Mesothelial cell of epicardium (in vitro differentiated cells): ENCODE results near the gene ARF3. TPM values are rescaled to one million over a fixed set of nuclear protein-coding genes. Genes with fewer than 3 reads are reported as not detected.

Source experiments
- DNase-seq, 2 experiments: peaks; one replicate each; pipeline ENCODE4 v3.0.0; 2021; ENCODE audit warnings: low spot score in 2 of 2; ENCODE audit not compliant: unreplicated experiment in 2 of 2
- H3K27ac Mint-ChIP-seq: 2 replicates; pipeline ENCODE4 v1.8.0; 2021; ENCODE audit warnings: mixed read lengths
- H3K27me3 Mint-ChIP-seq: 2 replicates; pipeline ENCODE4 v1.8.0; 2021; ENCODE audit warnings: low read depth, mixed read lengths
- H3K36me3 Mint-ChIP-seq: 2 replicates; pipeline ENCODE4 v1.8.0; 2021; ENCODE audit warnings: mixed read lengths
- H3K4me1 Mint-ChIP-seq: 2 replicates; pipeline ENCODE4 v1.8.0; 2021; ENCODE audit warnings: mixed read lengths
- H3K4me3 Mint-ChIP-seq: 2 replicates; pipeline ENCODE4 v1.8.0; 2021; ENCODE audit warnings: mild to moderate bottlenecking, moderate library complexity, mixed read lengths
- H3K9me3 Mint-ChIP-seq: 2 replicates; pipeline ENCODE4 v1.8.0; 2021; ENCODE audit warnings: mixed read lengths
- total RNA-seq: library from RNA; stranded (reverse); gene quantifications from 3 replicates; pipeline ENCODE4 v1.2.1, GENCODE V29; 2021
- TF ChIP-seq, protein P1 (sequence below): fragments of 200-600 bp; sonication (generic); IDR thresholded peaks from one replicate; pipeline ENCODE4 v1.5.0; 2021; ENCODE audit warnings: antibody characterized with exemption; ENCODE audit not compliant: unreplicated experiment

Gene ARF3
- total RNA-seq, 1 donor from 2014 or later = 123 TPM

DNA sequence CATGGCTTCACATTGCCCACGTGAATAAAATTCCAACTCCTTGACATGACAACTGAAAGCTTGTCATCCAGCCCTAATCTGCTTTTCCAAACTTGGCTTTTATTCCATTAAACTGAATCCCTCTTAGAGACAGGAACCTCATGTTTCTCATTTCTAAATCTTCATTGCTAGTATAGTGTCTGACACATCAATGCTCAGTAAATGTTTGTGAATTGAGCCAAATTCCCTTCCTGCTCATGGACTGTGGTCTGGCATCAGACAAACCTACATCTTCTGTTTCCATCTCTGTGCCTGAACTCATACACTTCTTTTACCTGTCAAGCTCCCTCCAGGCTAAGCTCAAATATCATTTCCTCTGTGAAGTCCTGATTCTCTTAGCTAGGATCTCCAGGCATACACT, 27.7 kb downstream of the ARF3 start:
- DNase-seq = no peak
- Mint-ChIP-seq H3K27ac (no peak overlapping the region), H3K36me3 (peaks cover 25% of the 10 kb centered on the region), H3K4me1 (peaks cover 4% of the 10 kb centered on the region), H3K4me3 (no peak overlapping the region), H3K9me3 (no peaks in the 10 kb centered on the region), H3K27me3 (no peaks in the 10 kb centered on the region)
- TF ChIP-seq, protein P1, sequence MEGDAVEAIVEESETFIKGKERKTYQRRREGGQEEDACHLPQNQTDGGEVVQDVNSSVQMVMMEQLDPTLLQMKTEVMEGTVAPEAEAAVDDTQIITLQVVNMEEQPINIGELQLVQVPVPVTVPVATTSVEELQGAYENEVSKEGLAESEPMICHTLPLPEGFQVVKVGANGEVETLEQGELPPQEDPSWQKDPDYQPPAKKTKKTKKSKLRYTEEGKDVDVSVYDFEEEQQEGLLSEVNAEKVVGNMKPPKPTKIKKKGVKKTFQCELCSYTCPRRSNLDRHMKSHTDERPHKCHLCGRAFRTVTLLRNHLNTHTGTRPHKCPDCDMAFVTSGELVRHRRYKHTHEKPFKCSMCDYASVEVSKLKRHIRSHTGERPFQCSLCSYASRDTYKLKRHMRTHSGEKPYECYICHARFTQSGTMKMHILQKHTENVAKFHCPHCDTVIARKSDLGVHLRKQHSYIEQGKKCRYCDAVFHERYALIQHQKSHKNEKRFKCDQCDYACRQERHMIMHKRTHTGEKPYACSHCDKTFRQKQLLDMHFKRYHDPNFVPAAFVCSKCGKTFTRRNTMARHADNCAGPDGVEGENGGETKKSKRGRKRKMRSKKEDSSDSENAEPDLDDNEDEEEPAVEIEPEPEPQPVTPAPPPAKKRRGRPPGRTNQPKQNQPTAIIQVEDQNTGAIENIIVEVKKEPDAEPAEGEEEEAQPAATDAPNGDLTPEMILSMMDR = no peak

DNA sequence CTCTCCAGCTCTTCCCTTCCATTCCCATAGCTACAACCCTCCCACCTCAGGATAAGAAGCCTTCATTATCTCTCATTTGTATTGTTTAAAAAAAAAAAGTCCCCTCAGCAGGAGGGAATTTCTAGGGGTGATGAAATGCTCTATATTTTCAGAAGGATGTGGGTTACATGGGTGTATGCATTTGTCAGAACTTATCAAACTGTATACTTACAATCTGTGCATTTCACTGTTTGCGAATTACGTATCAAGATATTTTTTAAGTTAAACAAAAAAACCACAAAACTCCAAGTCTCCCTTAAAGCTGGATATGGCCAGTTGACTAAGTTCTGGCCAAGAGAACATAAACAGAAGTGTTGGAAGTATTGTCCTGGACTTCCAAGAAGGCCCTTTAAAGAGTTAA, 30.0 kb downstream of the ARF3 start:
- Mint-ChIP-seq H3K27me3 (no peaks in the 10 kb centered on the region), H3K9me3 (no peaks in the 10 kb centered on the region), H3K36me3 (peaks cover 25% of the 10 kb centered on the region), H3K4me3 (peak overlapping the region; percentile 46), H3K4me1 (peaks cover 8% of the 10 kb centered on the region), H3K27ac (no peak overlapping the region)
- TF ChIP-seq, protein P1 = no peak
- no peak for DNase-seq

DNA sequence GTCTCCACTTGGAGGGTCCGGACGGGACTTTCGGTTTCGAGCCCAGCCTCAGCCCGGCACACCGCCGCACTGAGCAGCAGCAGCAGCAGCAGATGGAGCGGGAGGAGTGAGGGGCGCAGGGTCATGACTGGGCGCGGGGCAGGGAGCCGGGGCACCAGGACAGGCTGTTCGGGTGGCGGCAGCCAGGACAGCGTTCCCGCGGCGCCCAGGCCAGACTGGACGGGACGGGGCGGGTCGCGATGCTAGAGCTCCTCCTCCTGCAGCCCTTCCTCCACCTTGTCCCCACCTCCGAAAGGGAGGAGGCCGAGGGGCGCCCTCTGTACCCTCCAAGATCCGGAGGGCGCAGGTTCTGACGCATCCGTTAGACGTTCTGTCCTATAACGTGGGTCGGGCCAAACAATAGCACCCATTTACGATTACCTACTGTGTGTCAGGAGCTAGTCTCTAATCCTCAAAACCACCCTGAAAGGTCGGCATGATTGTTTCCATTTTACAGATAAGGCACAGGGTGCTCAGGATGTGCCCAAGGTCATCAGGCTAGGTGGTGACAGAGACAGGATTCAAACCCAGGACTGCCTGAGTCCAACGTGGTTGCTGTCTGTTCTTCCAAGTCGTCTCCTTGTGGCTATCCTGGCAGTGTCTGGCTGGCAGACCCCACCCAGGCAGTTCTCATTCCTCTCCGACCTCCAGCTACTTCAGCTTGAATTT, 31.8 kb downstream of the ARF3 start, which contains the start of gene FKBP11:
Gene FKBP11 (minus strand): TSS at position 189 of the 708 bp plus-strand sequence. CDS start 64 bp downstream, at position 125.
- Mint-ChIP-seq H3K27ac (peak within 1 kb of the TSS; percentile 87), H3K9me3 (no peaks in the 10 kb centered on the region), H3K27me3 (no peaks in the 10 kb centered on the region), H3K4me3 (peak within 1 kb of the TSS; percentile 86), H3K36me3 (peaks cover 21% of the 10 kb centered on the region), H3K4me1 (peaks cover 8% of the 10 kb centered on the region)
- peak; percentile 24 to 41 for DNase-seq
- TF ChIP-seq, protein P1 = no peak

DNA sequence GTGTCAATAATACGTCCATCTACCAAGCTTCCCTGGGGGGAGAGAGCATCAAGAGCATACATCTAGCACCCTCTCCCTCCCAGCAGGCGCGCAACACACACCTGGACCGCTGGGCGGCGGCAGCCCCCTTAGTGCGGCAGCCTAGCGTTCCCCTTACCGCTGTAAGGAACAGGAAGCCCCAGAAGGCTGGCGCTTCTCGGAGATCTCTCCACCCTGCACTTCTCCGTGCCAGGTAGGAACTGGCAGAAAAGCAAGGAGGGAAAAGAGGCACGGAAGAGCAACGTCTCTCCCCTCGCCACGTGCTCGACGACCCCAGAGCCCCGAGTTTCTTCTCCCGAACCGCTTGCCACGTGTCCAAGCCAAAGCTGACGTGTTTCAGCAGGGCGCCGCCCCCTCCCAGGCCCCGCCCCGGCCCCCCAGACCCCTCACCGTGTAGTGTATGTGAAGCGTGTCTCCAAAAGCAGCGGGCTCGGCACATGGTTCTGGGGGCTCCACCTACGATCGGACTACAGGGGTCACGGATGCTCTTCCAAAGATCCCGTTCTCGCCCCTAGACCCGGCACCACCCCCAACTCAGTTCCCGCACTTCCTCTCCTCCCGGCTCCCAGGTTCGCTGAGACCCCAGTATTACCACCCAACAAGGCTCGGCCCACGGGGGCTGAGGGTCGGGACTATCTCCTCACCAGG, 32.5 kb downstream of the ARF3 start:
- peaks cover 8% of the 10 kb centered on the region for H3K4me1 Mint-ChIP-seq
- DNase-seq = peak; percentile 25 to 72
- TF ChIP-seq, protein P1 = peak; percentile 37
- no peaks in the 10 kb centered on the region for H3K27me3 Mint-ChIP-seq
- H3K27ac Mint-ChIP-seq = peak overlapping the region; percentile 87
- no peaks in the 10 kb centered on the region for H3K9me3 Mint-ChIP-seq
- H3K36me3 Mint-ChIP-seq = peaks cover 16% of the 10 kb centered on the region
- peak overlapping the region; percentile 86 for H3K4me3 Mint-ChIP-seq

DNA sequence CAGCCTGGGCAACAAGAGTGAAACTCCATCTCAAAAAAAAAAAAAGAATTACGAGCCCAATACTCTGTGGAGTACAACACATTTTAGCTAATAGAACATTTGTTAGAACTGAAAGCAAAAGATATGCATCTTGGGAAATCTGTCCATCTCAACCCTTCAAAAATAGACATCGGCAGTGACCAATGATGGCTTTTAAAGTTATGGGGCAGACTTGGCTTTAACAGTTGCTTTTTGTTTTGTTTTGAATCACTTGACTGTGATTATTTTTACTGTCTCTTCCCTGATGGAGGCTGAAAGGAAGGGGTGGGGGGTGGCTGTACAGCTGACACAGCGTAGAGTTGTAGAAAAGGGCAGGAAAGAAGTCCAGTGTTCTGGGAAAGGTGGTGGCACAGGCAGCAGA, 34.2 kb downstream of the ARF3 start:
- TF ChIP-seq, protein P1 = no peak
- no peak for DNase-seq
- no peaks in the 10 kb centered on the region for H3K27me3 Mint-ChIP-seq
- no peak overlapping the region for H3K4me3 Mint-ChIP-seq
- H3K27ac Mint-ChIP-seq = peak overlapping the region; percentile 43
- no peaks in the 10 kb centered on the region for H3K9me3 Mint-ChIP-seq
- peaks cover 8% of the 10 kb centered on the region for H3K4me1 Mint-ChIP-seq
- H3K36me3 Mint-ChIP-seq = peaks cover 11% of the 10 kb centered on the region
